ENCODE measurements around the gene CXXC4.

DNA sequence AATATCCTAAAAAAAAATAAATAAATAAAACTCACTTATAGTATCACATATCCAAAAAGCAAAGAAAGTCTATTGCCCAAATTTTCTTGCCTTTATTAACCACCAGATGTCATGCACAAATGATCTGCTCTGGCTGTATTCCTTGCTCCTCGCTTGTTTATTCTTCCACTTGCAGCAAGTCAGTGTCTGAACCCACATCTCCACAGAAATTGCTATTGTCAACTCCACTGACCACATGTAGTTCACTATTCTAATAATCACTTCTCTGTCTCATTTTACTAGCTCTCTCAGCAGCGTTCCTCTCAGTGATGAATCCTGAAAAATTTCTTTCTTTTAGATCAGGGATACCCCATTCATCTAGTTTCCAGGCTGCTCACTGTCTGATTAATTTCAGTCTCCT, 29.3 kb upstream of the CXXC4 start:
- TF ChIP-seq, protein P1, sequence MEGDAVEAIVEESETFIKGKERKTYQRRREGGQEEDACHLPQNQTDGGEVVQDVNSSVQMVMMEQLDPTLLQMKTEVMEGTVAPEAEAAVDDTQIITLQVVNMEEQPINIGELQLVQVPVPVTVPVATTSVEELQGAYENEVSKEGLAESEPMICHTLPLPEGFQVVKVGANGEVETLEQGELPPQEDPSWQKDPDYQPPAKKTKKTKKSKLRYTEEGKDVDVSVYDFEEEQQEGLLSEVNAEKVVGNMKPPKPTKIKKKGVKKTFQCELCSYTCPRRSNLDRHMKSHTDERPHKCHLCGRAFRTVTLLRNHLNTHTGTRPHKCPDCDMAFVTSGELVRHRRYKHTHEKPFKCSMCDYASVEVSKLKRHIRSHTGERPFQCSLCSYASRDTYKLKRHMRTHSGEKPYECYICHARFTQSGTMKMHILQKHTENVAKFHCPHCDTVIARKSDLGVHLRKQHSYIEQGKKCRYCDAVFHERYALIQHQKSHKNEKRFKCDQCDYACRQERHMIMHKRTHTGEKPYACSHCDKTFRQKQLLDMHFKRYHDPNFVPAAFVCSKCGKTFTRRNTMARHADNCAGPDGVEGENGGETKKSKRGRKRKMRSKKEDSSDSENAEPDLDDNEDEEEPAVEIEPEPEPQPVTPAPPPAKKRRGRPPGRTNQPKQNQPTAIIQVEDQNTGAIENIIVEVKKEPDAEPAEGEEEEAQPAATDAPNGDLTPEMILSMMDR (IDR thresholded peaks at IDR 0.05; ENCODE audit: low read depth, low read length) = no peak
- no peak for TF ChIP-seq EZH2phosphoT487 (IDR thresholded peaks at IDR 0.05; ENCODE audit: low read depth)
